ENCODE data around the gene NCK2. TPM values are rescaled to one million over a fixed set of nuclear protein-coding genes. Genes with fewer than 3 reads are reported as not detected.

NCK2 gene
- total and polyA plus RNA-seq, 9 of the 15 experiments (the other 6 are each of a cell fraction or from before 2014, with no cell fraction given) = 0.90 to 27.9 (median 15.9) TPM

DNA sequence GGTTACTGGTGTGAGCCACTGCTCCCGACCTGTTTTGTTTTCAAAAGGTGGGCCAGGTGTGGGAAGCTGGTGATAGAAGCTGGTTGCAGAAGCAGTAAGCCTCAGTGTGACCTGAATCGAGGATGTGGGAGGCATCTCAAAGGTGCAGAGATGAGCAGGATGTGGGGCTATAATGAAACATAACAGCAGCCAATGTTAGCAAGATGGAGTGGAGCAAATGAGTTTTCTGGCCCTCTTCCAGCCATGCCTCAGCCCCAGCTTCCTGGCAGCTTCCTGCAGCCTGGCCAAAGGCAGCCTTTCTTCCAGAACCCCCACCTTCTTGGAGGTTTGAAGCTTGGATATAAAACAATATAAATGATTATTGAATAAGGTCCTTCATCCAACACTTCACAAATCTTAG is 184.8 kb downstream of the NCK2 start:
- no peak overlapping the region for H3K4me2 ChIP-seq (ENCODE audit: insufficient read depth, low read length)
- no peaks in the 10 kb centered on the region for H3K36me3 ChIP-seq (ENCODE audit: control insufficient read depth, insufficient read depth, low read length)
- peaks cover 4 to 29% of the 10 kb centered on the region in 2 experiments; a peak in 3 of 5 replicates for H3K27me3 ChIP-seq (ENCODE audit: control insufficient read depth in 2 of 2, insufficient read depth in 2 of 2, low read length in 2 of 2)
- DNase-seq (ENCODE audit: extremely low read depth in 1 of 4, low spot score in 3 of 4) (no peak), FAIRE-seq (no peak), ATAC-seq (no peak)
- no peaks in the 10 kb centered on the region for H3K79me2 ChIP-seq (ENCODE audit: control insufficient read depth, insufficient read depth, low read length)
- CTCF ChIA-PET (ENCODE audit: low intra/inter-chr PET ratio) = no interaction called here
- TF ChIP-seq, protein P1, sequence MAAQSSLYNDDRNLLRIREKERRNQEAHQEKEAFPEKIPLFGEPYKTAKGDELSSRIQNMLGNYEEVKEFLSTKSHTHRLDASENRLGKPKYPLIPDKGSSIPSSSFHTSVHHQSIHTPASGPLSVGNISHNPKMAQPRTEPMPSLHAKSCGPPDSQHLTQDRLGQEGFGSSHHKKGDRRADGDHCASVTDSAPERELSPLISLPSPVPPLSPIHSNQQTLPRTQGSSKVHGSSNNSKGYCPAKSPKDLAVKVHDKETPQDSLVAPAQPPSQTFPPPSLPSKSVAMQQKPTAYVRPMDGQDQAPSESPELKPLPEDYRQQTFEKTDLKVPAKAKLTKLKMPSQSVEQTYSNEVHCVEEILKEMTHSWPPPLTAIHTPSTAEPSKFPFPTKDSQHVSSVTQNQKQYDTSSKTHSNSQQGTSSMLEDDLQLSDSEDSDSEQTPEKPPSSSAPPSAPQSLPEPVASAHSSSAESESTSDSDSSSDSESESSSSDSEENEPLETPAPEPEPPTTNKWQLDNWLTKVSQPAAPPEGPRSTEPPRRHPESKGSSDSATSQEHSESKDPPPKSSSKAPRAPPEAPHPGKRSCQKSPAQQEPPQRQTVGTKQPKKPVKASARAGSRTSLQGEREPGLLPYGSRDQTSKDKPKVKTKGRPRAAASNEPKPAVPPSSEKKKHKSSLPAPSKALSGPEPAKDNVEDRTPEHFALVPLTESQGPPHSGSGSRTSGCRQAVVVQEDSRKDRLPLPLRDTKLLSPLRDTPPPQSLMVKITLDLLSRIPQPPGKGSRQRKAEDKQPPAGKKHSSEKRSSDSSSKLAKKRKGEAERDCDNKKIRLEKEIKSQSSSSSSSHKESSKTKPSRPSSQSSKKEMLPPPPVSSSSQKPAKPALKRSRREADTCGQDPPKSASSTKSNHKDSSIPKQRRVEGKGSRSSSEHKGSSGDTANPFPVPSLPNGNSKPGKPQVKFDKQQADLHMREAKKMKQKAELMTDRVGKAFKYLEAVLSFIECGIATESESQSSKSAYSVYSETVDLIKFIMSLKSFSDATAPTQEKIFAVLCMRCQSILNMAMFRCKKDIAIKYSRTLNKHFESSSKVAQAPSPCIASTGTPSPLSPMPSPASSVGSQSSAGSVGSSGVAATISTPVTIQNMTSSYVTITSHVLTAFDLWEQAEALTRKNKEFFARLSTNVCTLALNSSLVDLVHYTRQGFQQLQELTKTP (IDR thresholded peaks at IDR 0.05; ENCODE audit: low read depth in 1 of 2, partially characterized antibody in 2 of 2) = no peak
- TF ChIP-seq, protein P2, sequence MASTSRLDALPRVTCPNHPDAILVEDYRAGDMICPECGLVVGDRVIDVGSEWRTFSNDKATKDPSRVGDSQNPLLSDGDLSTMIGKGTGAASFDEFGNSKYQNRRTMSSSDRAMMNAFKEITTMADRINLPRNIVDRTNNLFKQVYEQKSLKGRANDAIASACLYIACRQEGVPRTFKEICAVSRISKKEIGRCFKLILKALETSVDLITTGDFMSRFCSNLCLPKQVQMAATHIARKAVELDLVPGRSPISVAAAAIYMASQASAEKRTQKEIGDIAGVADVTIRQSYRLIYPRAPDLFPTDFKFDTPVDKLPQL (IDR thresholded peaks at IDR 0.05; ENCODE audit: extremely low read depth, insufficient read length) = no peak
- TF ChIP-seq, protein P3, sequence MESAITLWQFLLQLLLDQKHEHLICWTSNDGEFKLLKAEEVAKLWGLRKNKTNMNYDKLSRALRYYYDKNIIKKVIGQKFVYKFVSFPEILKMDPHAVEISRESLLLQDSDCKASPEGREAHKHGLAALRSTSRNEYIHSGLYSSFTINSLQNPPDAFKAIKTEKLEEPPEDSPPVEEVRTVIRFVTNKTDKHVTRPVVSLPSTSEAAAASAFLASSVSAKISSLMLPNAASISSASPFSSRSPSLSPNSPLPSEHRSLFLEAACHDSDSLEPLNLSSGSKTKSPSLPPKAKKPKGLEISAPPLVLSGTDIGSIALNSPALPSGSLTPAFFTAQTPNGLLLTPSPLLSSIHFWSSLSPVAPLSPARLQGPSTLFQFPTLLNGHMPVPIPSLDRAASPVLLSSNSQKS (CRISPR knock-in tag; IDR thresholded peaks at IDR 0.05) = no peak
- no peak for TF ChIP-seq HIVEP1 (CRISPR knock-in tag; IDR thresholded peaks at IDR 0.05)
- no peak for TF ChIP-seq HMG20B (CRISPR knock-in tag; IDR thresholded peaks at IDR 0.05)
- TF ChIP-seq ZNF668 (CRISPR knock-in tag; IDR thresholded peaks at IDR 0.05) = no peak
- TF ChIP-seq, protein P4, sequence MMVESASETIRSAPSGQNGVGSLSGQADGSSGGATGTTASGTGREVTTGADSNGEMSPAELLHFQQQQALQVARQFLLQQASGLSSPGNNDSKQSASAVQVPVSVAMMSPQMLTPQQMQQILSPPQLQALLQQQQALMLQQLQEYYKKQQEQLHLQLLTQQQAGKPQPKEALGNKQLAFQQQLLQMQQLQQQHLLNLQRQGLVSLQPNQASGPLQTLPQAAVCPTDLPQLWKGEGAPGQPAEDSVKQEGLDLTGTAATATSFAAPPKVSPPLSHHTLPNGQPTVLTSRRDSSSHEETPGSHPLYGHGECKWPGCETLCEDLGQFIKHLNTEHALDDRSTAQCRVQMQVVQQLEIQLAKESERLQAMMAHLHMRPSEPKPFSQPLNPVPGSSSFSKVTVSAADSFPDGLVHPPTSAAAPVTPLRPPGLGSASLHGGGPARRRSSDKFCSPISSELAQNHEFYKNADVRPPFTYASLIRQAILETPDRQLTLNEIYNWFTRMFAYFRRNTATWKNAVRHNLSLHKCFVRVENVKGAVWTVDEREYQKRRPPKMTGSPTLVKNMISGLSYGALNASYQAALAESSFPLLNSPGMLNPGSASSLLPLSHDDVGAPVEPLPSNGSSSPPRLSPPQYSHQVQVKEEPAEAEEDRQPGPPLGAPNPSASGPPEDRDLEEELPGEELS (CRISPR knock-in tag; IDR thresholded peaks at IDR 0.05; ENCODE audit: borderline replicate concordance) = no peak
- no peaks in the 10 kb centered on the region for H3K9me3 ChIP-seq (replicated peaks; ENCODE audit: control insufficient read depth, insufficient read depth, low read depth, low read length)
- no peak overlapping the region for H3K27ac ChIP-seq (ENCODE audit: extremely low read depth, low read depth, low read length)
- WGBS (ENCODE audit: insufficient coverage, low coverage, missing lambda C conversion rate) = 0% methylated on average over 2 of the region's 2 CpGs
- no peaks in the 10 kb centered on the region for H3K9me1 ChIP-seq (ENCODE audit: control insufficient read depth, insufficient read depth, low read length)
- in situ Hi-C loops (cut with MboI) (no loop called here), intact Hi-C loops (cut with micrococcal nuclease) (loop anchor here (10.0 kb wide), 1 partner anchor 155 kb away; no protein-coding TSS in a partner anchor)
- POLR2A ChIA-PET = interaction anchor here (0.7 kb wide), 1 partner anchor 327 kb away, joined by 3 read pairs; no protein-coding TSS in a partner anchor
- no peaks in the 10 kb centered on the region for H3K4me1 ChIP-seq (replicated peaks in 1 of 2; ENCODE audit: control insufficient read depth in 2 of 2, insufficient read depth in 2 of 2, low read length in 2 of 2)
- H2AFZ ChIP-seq (ENCODE audit: low read depth, low read length) = no peak overlapping the region
- BruUV-seq (replicated peaks) = no TSS peak
- H4K20me1 ChIP-seq (replicated peaks; ENCODE audit: control insufficient read depth, insufficient read depth, low read length) = no peaks in the 10 kb centered on the region
- H3K4me3 ChIP-seq = no peak overlapping the region
- H3K9ac ChIP-seq (ENCODE audit: insufficient read depth in 1 of 2, low read depth in 2 of 2, low read length in 2 of 2) = no peak overlapping the region

Measured in K562 (cell line).